ENCODE results near the gene PPP1R3G. TPM values are rescaled to one million over a fixed set of nuclear protein-coding genes. Genes with fewer than 3 reads are reported as not detected.
A peak's percentile ranks its signal among the peaks of the same experiment; 100 is the strongest.

Gene PPP1R3G
- total and polyA plus RNA-seq, 2 of the 4 experiments (the other 2 are of a cell fraction), result 0.10 to 0.18 TPM

GRCh38 chr6:5045416-5045815 is 39.7 kb upstream of the PPP1R3G start:
- no peaks in the 10 kb centered on the region for H4K20me1 ChIP-seq (ENCODE audit: insufficient read depth, low read length)
- H3K4me2 ChIP-seq (ENCODE audit: low read depth, low read length), result peak overlapping the region; percentile 64
- H3K23ac ChIP-seq (ENCODE audit: low read depth, low read length), result no peak overlapping the region
- peak overlapping the region; percentile 22; the same call in 1 of the 2 replicates for H3K4me3 ChIP-seq (ENCODE audit: insufficient read depth, low read depth, low read length)
- no peak overlapping the region for H2BK5ac ChIP-seq (ENCODE audit: low read depth, low read length, poor library complexity, severe bottlenecking)
- no peak overlapping the region for H4K8ac ChIP-seq (ENCODE audit: low read depth in 2 of 2, low read length in 2 of 2)
- H4K91ac ChIP-seq (ENCODE audit: insufficient read depth, low read depth, low read length), result no peak overlapping the region
- 0 out of 2 replicates have a peak, but pooled peaks cover 3% of the 10 kb centered on the region for H3K9me1 ChIP-seq (ENCODE audit: insufficient read depth, low read length)
- in situ Hi-C loops (cut with MboI; ENCODE audit: low sequenced_read_pairs) (no loop called here), dilution Hi-C loops (cut with HindIII; ENCODE audit: low sequenced_read_pairs, unreplicated experiment) (no loop called here), intact Hi-C loops (cut with micrococcal nuclease) (no loop called here)
- no peaks in the 10 kb centered on the region for H3K79me1 ChIP-seq (ENCODE audit: low read depth in 1 of 2, low read length in 2 of 2)
- WGBS, 2 experiments (ENCODE audit: extremely low coverage in 2 of 2, insufficient read length in 1 of 2), result 6% methylated on average over 2 of the region's 8 CpGs; no CpG with 5 or more reads in 1 of the 2 experiments
- TF ChIP-seq MAFK (IDR thresholded peaks at IDR 0.05; ENCODE audit: low read depth, low read length) (no peak), CEBPB (IDR thresholded peaks at IDR 0.05; ENCODE audit: low read depth, low read length) (no peak), MXI1 (IDR thresholded peaks at IDR 0.05; ENCODE audit: borderline replicate concordance, low read depth, low read length) (no peak), RAD21 (IDR thresholded peaks at IDR 0.05; ENCODE audit: low read length) (no peak), FOS (IDR thresholded peaks at IDR 0.05; ENCODE audit: low read depth, low read length) (no peak), RFX5 (IDR thresholded peaks at IDR 0.05; ENCODE audit: low read depth, low read length) (no peak), CHD1 (IDR thresholded peaks at IDR 0.05; ENCODE audit: low read depth, low read length) (no peak)
- H2BK20ac ChIP-seq (ENCODE audit: low read depth, low read length), result no peak overlapping the region
- H2BK120ac ChIP-seq (ENCODE audit: low read depth, low read length), result no peak overlapping the region
- no peak overlapping the region for H2AFZ ChIP-seq (replicated peaks; ENCODE audit: low read length, poor library complexity)
- peak overlapping the region; percentile 31; the same call in 1 of the 2 replicates for H4K5ac ChIP-seq (ENCODE audit: low read depth, low read length)
- CTCF ChIA-PET, result no interaction called here
- 0 out of 2 replicates have a peak overlapping the region, but pooled peaks have one; percentile 28 for H3K9ac ChIP-seq (ENCODE audit: low read depth, low read length)
- no peak overlapping the region for H3K4ac ChIP-seq (ENCODE audit: low read depth, low read length)
- H3K9me3 ChIP-seq (ENCODE audit: control insufficient read depth, insufficient read depth, low read length), result peaks cover 4% of the 10 kb centered on the region; the same call in 1 of the 2 replicates
- H3K4me1 ChIP-seq (ENCODE audit: control insufficient read depth, insufficient read depth, low read length), result peaks cover 2% of the 10 kb centered on the region
- H3K18ac ChIP-seq (ENCODE audit: low read depth, low read length), result no peak overlapping the region
- no peak overlapping the region for H2AK9ac ChIP-seq (replicated peaks; ENCODE audit: low read depth, low read length, poor library complexity)
- BruUV-seq (replicated peaks), result no TSS peak
- H3K36me3 ChIP-seq (ENCODE audit: control insufficient read depth, insufficient read depth, low read length), result no peaks in the 10 kb centered on the region
- no peak overlapping the region for H3K56ac ChIP-seq (ENCODE audit: extremely low read depth, insufficient read depth, low read length)
- no peak overlapping the region; the same call in 2 of the 3 replicates for H2BK15ac ChIP-seq (ENCODE audit: low read depth, low read length)
- H3K14ac ChIP-seq (replicated peaks; ENCODE audit: low read depth, low read length), result no peak overlapping the region
- H2AK5ac ChIP-seq (ENCODE audit: low read depth, low read length), result no peak overlapping the region
- H3K27me3 ChIP-seq (ENCODE audit: control insufficient read depth, insufficient read depth, low read length), result no peaks in the 10 kb centered on the region
- H3K27ac ChIP-seq (ENCODE audit: insufficient read depth, low read length), result no peak overlapping the region
- DNase-seq (peak; percentile 59), ATAC-seq (ENCODE audit: low read depth) (peak; percentile 81)
- POLR2A ChIA-PET (ENCODE audit: unreplicated experiment), result interaction anchor here (0.6 kb wide), 1 partner anchor 116 kb away, joined by 4 read pairs; no protein-coding TSS in a partner anchor

Measured in IMR-90 (cell line).